Adrenal gland (tissue), 5 donors: ENCODE data around the gene AFF1.

Source experiments
- CTCF ChIP-seq, 6 experiments: fragments of 450-650 bp in 4 of 6; fragments of 200-600 bp in 2 of 6; sonication (generic) in 1 of 6; IDR thresholded peaks; 1 replicate in 5 of 6; 2 replicates in 1 of 6; pipeline versions ENCODE4 v1.5.1 to v1.8.0; 2016 to 2021; ENCODE audit warnings: antibody characterized with exemption in 6 of 6, mild to moderate bottlenecking in 2 of 6, moderate library complexity in 1 of 6
- POLR2A ChIP-seq, 2 donors: fragments of 450-650 bp; IDR thresholded peaks; one replicate each; pipeline ENCODE4 v1.6.1; 2017; ENCODE audit warnings: antibody characterized with exemption in 2 of 2, mild to moderate bottlenecking in 2 of 2, moderate library complexity in 1 of 2
- donor health status: DM: no; HTN: no; CAD: no.

- TF ChIP-seq CTCF (IDR thresholded peaks at IDR 0.05) (no peak), POLR2A (IDR thresholded peaks at IDR 0.05) (no peak)
Measured at GRCh38 chr4:86890790-86891189, 44.0 kb upstream of the AFF1 start.
